HG03064 (cell line): ENCODE data around the gene INF2.
"Not testable (repeated sequence)": the region's sequence is repeated elsewhere in the genome, so short reads cannot be mapped to it uniquely, and the experiment has no call there.

Source experiments
- ATAC-seq: cut with Tn5 transposase; IDR thresholded peaks from one replicate; pipeline ENCODE4 v1.9.1; 2021; ENCODE audit warnings: low read depth; ENCODE audit not compliant: unreplicated experiment

Gene INF2

GRCh38 chr14:104746934-104747481 is 57.6 kb downstream of the INF2 start:
- ATAC-seq = no peak

GRCh38 chr14:104747876-104748275 is 58.5 kb downstream of the INF2 start:
- no peak for ATAC-seq

- no peak for ATAC-seq
These were observed 59.8 kb downstream of the INF2 start for GRCh38 chr14:104749111-104749649.

DNA sequence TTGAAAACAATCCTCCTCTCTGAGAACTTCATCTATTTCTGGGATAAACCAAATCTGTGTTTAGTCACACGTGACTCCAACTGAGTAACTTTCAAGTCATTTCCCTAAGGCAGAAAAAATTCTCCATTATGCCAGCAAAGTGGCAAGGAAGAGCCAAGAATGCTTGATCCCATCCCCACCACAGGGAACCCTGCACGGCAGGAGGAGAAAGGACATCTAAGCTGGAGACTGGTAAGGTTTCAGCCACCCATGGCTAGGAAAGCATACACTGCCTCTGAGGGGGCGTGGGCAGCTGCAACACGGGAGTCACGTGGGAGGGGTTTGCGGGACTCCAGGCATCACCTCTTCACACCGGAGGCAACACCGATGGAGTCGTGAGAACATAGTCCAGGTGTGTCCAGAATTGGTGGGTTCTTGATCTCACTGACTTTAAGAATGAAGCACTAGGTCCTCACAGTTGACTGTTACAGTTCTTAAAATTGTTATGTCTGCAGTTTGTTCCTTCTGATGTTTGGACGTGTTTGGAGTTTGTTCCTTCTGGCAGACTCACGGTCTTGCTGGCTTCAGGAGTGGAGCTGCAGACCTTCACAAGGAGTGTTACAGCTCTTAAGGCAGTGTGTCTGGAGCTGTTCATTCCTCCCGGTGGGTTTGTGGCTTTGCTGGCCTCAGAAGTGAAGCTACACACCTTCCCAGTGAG is 60.8 kb downstream of the INF2 start:
- ATAC-seq = no peak

GRCh38 chr14:104750753-104751057 is 61.3 kb downstream of the INF2 start:
- not testable (repeated sequence) for ATAC-seq

DNA sequence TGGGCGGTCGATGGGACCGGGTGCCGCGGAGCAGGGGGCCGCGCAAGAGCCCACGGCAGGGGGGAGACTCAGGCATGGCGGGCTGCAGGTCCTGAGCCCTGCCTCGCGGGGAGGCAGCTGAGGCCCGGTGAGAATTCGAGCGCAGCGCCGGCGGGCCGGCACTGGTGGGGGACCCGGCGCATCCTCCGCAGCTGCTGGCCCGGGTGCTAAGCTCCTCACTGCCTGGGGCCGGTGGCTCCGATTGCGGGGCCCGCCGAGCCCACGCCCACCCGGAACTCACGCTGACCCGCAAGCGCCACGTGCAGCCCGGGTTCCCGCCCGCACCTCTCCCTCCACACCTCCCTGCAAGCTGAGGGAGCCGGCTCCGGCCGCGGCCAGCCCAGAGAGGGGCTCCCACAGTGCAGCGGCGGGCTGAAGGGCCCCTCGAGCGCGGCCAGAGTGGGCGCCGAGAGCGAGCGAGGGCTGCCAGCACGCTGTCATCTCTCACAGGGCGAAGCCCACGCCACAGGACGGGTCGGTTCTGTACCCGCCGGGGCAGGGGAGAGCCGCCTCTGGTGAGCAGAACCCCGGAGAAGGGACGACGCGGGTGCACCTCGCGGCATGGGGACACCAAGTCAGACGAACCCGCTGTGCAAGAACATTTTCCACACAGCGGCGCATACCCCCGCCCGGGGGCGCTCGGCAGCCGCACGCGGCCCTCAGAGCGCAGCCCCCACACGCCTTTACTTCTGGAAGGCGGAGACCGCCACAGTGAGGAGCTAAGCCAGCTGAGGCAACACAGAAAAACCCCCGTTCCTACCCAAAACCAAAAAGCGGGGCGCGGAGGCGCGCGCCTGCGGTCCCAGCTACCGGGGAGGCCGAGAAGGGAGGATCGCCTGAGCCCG is 62.4 kb downstream of the INF2 start:
- no peak for ATAC-seq

- ATAC-seq = no peak
These were observed 63.0 kb downstream of the INF2 start for GRCh38 chr14:104752423-104752734.

DNA sequence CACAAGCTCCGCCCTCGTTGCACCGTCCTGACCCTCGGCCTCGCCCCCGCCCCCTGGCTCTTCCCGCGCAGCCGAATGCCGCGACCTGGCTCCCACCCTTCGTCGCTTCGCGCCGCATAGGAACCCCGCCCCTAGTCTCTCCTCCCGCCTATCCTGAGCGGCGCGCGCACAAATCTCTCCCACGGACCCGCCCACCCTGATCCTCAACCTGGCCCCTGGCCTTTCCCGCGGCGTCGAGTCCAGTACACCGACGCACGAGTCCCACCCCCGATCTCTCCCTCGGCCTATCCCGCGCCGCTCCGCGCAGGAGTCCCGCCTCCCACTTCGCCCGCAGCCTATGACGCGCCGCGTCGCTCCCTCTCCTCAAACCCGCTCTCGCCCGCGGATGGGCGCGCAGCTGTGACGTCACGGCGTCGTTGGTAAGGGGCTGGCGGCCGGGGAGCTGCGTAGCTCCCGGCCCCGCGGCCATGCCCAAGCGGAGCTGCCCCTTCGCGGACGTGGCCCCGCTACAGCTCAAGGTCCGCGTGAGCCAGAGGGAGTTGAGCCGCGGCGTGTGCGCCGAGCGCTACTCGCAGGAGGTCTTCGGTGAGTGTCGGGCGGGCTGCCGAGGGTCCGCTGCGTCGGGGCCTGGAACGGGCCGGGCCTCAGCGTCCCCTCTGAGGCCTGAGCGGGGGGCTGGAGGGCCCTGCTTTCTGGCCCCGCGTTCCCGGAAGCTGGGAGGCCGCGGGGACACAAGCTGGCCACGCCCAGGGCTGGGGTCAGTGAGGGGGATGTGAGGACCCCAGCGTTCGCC is 63.5 kb downstream of the INF2 start, which contains the start of gene SIVA1:
SIVA1 (plus strand) TSS at position 413 of the 793 bp plus-strand sequence; CDS start at position 468, 55 bp downstream.
- ATAC-seq = peak; percentile 83

DNA sequence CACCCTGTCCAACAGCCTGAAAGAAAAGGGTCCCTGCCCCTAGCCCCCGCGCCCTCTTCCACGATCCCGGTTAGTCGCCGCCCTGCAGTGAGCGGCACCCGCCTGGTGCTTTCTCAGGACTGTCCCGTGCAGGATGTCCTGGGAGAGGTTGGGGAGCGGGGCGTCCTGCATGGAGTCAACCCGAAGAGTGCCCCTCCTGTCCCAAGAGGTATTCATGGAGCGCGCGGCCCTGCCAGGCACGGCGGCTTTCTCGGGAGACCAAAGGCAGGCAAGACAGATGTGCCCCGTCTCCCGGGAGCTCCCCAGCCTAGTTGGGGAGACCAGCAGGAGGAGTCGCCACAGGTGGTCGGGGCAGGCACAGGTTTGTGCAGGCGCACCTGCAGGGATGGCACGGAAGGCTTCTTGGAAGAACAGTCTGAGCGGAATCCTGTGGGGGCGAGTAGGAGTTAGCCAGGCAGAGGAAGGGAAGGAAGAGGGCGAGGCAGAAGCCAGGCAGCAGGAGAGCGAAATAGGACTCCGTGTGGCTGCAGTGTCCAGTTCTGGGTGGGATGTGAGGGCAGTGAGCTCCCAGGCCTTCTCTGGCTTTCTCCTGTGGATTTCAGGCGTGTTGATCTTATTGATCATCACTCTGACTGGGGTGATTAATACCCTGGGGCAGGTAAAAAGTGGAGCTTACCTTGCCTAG is 64.3 kb downstream of the INF2 start:
- ATAC-seq = no peak

DNA sequence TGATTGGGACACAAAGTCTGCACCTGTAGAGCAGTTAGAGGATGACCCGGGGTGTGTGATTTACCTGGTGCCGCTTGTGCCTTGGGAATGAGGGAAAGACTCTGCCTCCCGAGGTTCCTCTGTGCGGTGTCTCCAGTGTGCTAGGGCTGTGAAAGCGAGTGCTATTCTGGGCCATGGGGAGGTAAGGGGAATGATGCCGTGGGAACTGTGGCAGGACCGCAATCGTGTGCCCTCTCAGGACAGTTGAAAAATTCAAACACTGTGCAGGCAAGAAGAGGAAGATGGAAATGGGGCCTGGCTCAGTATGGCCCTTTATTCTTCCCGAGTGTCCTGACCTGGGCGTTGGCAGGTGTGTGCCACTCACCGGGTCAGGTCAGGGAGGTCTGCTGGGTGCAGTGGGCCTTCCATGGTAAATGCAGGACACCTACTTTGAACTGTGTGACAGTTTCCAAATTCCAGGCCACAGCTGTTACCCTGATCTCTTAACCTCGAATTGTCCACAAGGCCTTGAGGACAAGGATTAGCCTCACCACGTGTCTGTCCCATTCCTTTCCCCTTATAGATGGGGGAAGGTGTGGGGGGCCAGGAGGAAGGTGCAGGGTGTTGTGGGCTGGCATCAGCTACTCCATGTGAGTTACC is 64.9 kb downstream of the INF2 start:
- no peak for ATAC-seq

DNA sequence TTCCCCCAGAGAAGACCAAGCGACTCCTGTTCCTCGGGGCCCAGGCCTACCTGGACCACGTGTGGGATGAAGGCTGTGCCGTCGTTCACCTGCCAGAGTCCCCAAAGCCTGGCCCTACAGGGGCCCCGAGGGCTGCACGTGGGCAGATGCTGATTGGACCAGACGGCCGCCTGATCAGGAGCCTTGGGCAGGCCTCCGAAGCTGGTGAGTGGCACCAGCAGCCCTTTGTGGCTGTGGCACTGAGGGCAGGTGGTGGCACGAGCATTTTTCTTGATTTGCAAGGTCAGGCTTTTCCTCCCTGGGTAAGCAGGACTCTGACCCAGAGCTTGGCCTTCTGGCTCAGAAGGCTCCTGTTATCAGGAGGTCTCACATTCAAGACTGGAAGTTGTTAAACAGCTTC is 66.2 kb downstream of the INF2 start:
- no peak for ATAC-seq

- ATAC-seq = no peak
These were observed 67.2 kb downstream of the INF2 start for GRCh38 chr14:104756477-104757237.

- no peak for ATAC-seq
These were observed 67.8 kb downstream of the INF2 start for GRCh38 chr14:104757238-104757585.

DNA sequence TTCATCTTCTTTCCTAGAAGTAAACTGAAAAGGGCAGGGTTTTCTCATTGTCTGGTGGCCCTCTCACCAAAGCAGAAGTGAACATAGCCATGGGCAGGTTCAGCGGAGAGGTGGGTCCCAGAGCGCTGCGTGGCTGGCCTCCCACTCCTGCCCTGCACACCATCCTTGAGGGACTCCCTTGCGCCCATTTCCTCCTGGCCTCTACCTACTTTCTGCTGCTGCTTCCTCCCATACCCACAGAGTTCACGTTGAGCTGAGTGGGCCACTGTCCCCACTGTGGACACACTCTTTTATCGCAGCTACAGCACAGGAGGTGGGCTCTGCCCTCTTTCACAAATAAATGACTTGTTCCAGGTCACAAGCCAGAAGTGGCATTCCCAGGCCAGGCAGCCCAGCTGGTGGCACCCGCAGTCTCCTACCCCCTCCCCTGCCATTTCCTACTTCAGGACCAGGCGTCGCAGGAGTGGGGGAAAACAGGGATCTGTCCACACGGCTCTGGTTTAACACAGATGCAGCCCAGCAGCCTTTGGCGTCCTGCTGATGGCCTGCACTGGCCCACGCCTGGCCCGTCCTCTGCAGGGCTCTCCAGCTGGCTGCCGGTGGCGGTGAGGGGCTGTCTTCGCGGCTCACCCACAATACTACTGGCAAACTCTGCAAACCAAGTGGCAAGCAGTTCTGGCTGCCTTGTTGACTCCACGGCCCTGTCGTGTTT is 68.4 kb downstream of the INF2 start:
- no peak for ATAC-seq

GRCh38 chr14:104758981-104759969 is 69.9 kb downstream of the INF2 start:
- ATAC-seq = no peak

- ATAC-seq = no peak
These were observed 76.1 kb downstream of the INF2 start for GRCh38 chr14:104765517-104765916.

DNA sequence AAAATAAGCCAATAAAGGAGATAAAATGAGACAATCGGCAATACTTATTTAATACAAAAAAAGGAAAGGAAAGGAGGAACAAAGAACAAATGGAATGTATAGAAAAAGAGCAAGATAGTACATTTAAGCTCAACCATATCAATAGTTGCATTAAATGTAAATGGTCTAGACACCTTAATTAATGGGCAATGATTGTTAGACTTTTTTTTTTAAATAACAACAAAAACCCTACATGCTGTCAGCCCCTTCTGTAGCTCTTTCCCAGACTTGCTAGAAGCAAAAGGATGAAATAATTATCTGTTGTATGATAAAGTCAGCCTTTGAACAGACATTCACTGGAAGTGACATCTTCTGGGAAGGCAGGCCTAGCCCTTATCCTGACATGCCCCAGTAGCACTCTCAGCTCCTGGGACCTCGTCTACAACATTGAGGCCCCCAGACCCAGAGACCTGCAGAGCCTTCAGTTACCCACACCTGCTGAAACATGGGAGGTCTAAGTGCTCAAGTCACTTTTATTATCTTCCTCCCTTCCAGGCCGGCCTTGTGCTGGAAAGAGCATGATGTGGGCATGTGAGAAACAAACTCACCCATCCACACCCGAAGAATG is 76.9 kb downstream of the INF2 start:
- no peak for ATAC-seq
